ENCODE results near the gene KATNBL1.

DNA sequence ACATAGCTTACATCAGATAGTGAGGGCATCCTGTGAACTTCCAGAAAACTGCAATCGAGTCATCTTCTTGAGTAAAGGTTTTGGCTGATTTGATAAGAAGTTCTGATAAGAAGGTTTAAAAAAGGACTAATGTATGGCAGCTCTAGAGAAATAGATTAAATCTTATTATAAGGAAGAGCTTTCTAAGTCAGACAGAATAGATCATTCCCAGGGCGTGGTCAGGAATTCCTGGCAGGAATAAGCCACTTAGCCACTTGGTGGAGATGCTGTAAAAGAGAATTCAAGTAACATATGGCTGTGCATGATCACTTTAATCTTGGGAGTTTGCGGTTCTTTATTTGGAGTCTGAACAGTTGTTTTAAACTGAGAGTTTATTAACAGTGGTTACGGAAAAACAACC is 90.6 kb downstream of the KATNBL1 start:
- TF ChIP-seq, protein P1, sequence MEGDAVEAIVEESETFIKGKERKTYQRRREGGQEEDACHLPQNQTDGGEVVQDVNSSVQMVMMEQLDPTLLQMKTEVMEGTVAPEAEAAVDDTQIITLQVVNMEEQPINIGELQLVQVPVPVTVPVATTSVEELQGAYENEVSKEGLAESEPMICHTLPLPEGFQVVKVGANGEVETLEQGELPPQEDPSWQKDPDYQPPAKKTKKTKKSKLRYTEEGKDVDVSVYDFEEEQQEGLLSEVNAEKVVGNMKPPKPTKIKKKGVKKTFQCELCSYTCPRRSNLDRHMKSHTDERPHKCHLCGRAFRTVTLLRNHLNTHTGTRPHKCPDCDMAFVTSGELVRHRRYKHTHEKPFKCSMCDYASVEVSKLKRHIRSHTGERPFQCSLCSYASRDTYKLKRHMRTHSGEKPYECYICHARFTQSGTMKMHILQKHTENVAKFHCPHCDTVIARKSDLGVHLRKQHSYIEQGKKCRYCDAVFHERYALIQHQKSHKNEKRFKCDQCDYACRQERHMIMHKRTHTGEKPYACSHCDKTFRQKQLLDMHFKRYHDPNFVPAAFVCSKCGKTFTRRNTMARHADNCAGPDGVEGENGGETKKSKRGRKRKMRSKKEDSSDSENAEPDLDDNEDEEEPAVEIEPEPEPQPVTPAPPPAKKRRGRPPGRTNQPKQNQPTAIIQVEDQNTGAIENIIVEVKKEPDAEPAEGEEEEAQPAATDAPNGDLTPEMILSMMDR (conservative IDR thresholded peaks at IDR 0.05; ENCODE audit: low read depth in 2 of 2), result peak in 1 of 2 experiments; percentile 33; a peak in 2 of 4 replicates
- TF ChIP-seq EZH2phosphoT487 (IDR thresholded peaks at IDR 0.05; ENCODE audit: unreplicated experiment) (no peak), POLR2AphosphoS5 (IDR thresholded peaks at IDR 0.05; ENCODE audit: low read depth) (no peak), JUNB (IDR thresholded peaks at IDR 0.05; ENCODE audit: unreplicated experiment) (no peak), EZH2 (IDR thresholded peaks at IDR 0.05; ENCODE audit: low read depth, unreplicated experiment) (no peak), ZNF331 (CRISPR knock-in tag; IDR thresholded peaks at IDR 0.05; ENCODE audit: low read depth) (no peak), ZNF114 (CRISPR knock-in tag; IDR thresholded peaks at IDR 0.05) (no peak), CREB1 (CRISPR knock-in tag; IDR thresholded peaks at IDR 0.05; ENCODE audit: low read depth) (no peak), NANOG (IDR thresholded peaks at IDR 0.05; ENCODE audit: borderline replicate concordance) (no peak)
- TF ChIP-seq, protein P2, sequence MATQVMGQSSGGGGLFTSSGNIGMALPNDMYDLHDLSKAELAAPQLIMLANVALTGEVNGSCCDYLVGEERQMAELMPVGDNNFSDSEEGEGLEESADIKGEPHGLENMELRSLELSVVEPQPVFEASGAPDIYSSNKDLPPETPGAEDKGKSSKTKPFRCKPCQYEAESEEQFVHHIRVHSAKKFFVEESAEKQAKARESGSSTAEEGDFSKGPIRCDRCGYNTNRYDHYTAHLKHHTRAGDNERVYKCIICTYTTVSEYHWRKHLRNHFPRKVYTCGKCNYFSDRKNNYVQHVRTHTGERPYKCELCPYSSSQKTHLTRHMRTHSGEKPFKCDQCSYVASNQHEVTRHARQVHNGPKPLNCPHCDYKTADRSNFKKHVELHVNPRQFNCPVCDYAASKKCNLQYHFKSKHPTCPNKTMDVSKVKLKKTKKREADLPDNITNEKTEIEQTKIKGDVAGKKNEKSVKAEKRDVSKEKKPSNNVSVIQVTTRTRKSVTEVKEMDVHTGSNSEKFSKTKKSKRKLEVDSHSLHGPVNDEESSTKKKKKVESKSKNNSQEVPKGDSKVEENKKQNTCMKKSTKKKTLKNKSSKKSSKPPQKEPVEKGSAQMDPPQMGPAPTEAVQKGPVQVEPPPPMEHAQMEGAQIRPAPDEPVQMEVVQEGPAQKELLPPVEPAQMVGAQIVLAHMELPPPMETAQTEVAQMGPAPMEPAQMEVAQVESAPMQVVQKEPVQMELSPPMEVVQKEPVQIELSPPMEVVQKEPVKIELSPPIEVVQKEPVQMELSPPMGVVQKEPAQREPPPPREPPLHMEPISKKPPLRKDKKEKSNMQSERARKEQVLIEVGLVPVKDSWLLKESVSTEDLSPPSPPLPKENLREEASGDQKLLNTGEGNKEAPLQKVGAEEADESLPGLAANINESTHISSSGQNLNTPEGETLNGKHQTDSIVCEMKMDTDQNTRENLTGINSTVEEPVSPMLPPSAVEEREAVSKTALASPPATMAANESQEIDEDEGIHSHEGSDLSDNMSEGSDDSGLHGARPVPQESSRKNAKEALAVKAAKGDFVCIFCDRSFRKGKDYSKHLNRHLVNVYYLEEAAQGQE (IDR thresholded peaks at IDR 0.05; ENCODE audit: unreplicated experiment), result no peak
- TF ChIP-seq, protein P3, sequence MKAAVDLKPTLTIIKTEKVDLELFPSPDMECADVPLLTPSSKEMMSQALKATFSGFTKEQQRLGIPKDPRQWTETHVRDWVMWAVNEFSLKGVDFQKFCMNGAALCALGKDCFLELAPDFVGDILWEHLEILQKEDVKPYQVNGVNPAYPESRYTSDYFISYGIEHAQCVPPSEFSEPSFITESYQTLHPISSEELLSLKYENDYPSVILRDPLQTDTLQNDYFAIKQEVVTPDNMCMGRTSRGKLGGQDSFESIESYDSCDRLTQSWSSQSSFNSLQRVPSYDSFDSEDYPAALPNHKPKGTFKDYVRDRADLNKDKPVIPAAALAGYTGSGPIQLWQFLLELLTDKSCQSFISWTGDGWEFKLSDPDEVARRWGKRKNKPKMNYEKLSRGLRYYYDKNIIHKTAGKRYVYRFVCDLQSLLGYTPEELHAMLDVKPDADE (IDR thresholded peaks at IDR 0.05), result no peak
